NOMO-1 treated with dmso at 0.1 percent for 144 hours (cell line): ENCODE data around the gene IL17F.
A peak's percentile ranks its signal among the peaks of the same experiment; 100 is the strongest.

Source experiments
- DNase-seq: peaks from one replicate; lab custom pipeline; 2025; ENCODE audit not compliant: unreplicated experiment; lab: John Stamatoyannopoulos, UW

The IL17F gene

GRCh38 chr6:52244400-52244799 is at the start of gene IL17F:
Gene IL17F (minus strand): TSS chr6:52244500. CDS start chr6:52244429, 71 bp downstream.
- DNase-seq: no peak

- DNase-seq: no peak
Measured at GRCh38 chr6:52293067-52293466, 48.8 kb upstream of the IL17F start.

DNA sequence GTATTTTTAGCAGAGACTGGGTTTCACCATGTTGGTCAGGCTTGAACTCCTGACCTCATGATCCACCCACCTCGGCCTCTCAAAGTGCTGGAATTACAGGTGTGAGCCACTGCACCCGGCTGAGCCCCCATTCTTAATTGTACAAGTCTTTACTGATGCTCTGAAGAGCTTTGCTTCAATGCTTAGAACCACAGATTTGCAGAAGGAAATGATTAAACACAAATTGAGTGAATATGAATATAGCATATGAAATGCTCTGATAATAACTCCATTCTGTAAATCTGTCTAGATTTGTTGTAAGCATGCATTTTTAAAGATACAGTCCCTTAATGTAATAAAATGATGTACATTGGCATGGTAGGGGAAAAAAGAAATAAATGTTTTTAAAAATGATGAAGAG is 44.5 kb upstream of the IL17F start:
- DNase-seq: no peak

GRCh38 chr6:52288216-52288615 is 43.9 kb upstream of the IL17F start:
- no peak for DNase-seq

GRCh38 chr6:52286798-52287432 is 42.6 kb upstream of the IL17F start:
- DNase-seq: peak; percentile 44

DNA sequence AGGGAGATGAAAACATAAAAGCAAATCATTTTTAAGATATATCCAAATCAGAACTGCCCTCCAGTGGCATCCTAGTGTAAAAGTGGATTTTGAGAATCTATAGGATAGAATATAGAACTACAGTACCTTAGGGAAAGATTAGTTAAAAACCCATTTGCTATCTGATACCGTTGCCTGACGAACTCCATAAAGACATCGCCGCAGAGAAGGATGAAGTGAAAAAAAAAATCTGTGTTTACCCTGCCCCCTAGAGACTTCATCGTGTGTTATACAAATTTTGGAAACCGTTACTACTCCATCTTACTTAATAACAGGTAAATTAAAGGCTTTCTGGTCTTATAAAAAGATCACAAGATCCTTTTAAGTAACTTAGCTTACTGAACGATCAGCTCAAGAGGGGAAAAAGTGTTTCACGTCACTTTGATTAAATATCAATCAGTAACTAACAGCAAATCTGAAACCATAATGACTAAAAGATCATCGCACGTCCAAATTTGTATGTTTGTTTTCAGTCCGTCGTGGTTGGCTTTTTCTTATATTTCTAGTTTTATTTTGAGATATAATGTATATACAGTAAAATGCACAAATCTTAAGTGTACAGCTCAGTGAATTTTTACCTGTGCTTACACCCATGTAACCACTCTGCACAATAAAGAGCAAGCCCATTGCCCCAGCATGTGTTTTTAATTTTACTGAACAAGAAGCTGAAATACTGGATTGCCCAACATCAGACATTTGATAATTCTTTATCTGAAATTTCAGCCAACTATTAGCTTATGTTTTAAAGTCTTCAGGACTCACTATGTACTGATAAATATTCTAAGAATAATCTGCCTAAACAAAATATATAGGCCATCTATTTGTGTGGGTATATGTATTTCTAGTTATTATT is 41.1 kb upstream of the IL17F start:
- DNase-seq: no peak

GRCh38 chr6:52284460-52285176 is 40.3 kb upstream of the IL17F start, which contains the start of gene MCM3:
Gene MCM3 (minus strand): TSS chr6:52284742. CDS start chr6:52284674, 68 bp downstream.
- DNase-seq: peak; percentile 99

- DNase-seq: peak; percentile 21
Measured at GRCh38 chr6:52284131-52284459, 39.8 kb upstream of the IL17F start.

DNA sequence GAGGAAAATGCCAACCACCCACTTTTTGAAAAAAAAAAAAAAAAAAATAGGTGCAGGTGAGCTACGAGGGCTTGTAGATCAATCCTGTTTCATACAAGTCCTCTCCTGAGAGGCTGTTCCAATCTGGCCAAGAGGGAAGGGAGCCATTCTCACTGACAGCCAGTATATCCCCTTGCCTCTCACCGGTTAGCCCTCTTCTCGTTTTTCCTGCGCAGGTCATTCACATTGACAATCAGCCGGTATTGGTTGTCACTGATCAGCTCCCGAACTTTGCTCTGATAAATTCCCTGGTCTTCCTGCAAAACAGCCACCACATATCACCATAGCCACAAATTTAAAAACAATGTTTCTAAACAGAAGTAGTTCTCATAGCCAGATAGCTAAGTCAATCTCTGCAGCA is 38.8 kb upstream of the IL17F start:
- DNase-seq: no peak

DNA sequence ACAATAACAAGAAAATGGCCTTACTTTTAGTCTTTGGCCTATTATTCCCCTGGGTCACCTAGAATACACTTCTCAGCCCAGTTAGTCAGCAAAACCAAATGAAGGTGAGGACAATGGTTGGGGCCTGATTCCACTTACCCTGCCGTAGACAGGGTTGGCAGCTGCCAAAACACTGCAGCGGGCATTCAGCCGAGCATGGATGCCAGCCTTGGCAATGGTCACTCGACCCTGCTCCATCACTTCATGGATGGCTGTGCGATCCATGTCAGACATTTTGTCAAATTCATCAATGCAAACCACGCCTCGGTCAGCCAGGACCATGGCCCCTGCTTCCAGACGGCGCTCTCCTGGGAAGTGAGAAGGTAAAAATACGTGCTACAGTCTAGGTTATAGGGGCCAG is 31.8 kb upstream of the IL17F start:
- no peak for DNase-seq

GRCh38 chr6:52271852-52272460 is 27.7 kb upstream of the IL17F start:
- no peak for DNase-seq

DNA sequence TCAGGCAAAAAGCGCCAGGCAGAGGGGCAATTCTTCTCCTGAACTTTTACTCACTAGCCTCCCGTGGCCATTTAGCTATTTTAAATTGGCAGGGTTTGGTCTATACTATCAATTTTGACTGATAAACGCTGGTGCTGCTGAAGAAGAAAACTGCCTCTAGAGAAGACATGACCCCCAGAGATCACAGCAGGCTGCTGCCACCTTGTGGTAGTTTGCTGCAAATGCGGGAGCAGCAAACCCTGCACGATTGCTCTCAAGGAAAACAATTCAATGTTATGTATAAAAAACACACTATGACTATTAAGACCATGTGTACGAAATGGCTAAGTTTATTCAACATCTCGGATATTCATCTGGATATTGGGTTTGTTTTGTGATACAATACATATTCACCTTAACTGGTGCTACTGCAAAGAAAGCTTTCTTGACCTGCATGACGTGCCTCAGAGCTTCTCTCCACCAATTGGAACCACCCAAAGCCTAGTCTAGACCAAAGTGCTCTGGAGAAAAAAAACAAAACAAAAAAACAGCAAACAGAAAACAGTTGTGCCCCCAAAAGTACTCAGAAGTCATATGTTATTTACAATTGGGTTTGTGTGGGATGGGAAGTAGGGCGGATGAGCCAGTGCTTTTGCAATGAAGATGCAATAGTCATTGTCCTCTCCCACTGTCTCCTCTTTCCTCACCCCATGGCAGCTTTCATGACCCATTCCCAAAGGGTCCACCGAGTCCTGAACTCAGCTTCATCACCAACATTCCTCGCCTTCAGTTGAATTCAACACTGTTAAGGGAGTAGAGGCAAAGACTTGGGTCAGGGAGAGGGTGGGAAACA is 19.6 kb upstream of the IL17F start:
- DNase-seq: no peak

DNA sequence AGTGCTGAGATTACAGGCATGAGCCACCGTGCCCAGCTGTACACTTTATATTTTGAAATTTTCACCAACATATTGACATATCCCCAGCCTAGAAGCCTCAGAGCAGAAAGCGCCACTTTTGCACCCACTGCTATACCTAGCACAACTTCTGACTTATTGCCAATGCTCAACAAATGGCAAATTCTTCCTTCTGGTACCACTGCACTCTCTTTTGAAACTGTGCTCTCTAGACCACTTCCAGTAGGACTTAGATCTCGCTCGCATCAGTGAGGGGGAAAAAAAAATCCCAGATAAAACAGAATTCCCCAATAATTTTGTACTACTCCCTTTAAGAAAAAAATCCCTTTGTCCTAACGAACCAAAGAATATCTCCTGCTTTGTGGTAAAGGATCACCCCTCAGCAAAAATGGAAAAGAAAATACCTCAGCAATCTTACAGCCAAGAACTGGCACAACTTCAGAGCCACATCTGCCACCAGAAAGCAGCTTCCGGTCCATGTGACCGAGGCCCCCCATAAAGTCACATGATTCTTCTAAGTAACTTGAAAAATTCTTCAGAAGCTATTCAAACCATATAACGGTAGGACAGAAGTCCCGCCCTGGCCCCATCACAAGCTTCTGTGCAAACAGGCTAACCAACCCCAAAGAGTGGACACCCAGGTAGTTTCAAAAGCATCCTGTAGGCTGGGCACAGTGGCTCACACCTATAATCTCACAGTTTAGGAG is 18.5 kb upstream of the IL17F start:
- no peak for DNase-seq

DNA sequence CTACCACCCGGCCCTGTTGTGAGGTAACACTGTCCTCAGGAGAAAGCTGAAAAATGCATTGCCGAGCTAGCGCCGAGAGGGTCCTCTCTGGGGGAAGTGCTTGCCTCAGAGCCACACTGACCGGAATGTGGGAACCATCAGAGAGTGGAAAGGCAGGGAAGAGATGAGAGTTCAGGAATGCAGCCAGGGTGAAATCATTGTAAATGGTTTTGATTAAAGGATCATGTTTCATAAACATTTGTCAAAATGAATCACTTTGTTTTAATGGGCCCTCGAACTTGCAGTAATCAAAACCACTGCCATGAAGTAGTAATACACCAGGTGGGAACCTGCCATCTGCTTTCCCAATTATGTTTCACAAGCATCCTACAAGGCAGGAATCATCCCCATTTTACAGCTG is 16.9 kb upstream of the IL17F start:
- DNase-seq: no peak

- no peak for DNase-seq
Measured at GRCh38 chr6:52260634-52261033, 16.3 kb upstream of the IL17F start.

DNA sequence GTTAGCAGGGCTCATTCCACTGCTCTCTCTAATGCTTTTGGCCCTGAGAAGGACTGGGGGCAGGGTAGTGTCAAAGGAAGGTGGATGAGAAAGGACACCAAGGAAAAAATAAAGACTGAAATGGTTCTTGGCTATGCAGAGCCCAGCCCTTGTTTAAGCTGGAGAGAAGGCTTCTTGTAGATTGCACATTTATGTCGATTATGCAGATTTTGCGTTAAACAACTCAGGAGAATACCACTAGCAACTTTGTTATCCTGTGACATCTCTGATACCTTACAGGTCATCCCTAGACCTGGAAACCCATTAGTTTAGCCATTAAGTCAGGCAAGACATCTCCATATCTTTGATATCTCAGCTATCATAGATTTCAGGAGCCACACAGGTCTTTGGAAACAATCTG is 11.1 kb upstream of the IL17F start:
- DNase-seq: no peak

DNA sequence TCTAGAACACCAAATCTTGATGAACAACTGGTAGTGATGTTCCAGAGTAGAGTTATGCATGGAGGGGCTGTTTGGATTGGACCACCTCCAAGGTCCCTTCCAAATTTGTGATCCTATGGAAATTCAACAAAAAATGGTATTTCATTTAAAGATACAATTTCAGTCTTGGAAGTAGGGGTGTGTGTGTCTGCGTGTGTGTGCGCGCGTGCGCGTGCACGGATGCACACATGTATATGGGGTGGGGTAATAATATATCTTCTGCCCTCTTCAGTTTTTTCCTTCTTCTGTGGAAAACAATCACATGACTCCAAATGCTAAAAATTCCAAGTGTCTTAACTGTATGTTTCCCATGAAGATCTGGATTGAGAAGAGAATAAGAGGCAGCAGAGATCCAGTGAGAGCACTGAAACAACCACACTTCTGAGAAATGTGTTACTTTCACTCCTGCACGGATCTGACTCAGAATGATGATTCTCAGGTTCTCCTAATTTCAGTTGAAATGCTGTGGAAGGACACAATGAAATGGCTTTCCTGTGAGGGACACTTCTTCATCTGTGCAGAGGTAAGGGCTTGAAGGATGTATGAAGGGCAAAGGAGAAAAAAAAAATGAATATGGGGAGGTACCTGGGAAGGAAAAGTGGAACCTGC is 10.6 kb upstream of the IL17F start:
- DNase-seq: no peak

GRCh38 chr6:52253494-52253893 is 9.2 kb upstream of the IL17F start:
- no peak for DNase-seq

GRCh38 chr6:52251113-52251512 is 6.8 kb upstream of the IL17F start:
- no peak for DNase-seq
